MM.1S (cell line): ENCODE data around the gene FAM117A.

Source experiments
- CTCF ChIP-seq: fragments of 300-600 bp; sonication (generic); IDR thresholded peaks from 2 replicates; pipeline ENCODE4 v1.5.1; 2016; ENCODE audit warnings: antibody characterized with exemption, low read length, mixed read lengths
- EZH2 ChIP-seq: fragments of 300-600 bp; sonication (generic); optimal IDR thresholded peaks from 2 replicates; pipeline ENCODE3; 2017; ENCODE audit warnings: low read depth, mild to moderate bottlenecking, antibody characterized with exemption, low read length, mixed read lengths

GRCh38 chr17:49688848-49689247 is 75.1 kb downstream of the FAM117A start:
- no peak for TF ChIP-seq EZH2
- no peak for TF ChIP-seq CTCF
